HepG2 (cell line): ENCODE results near the gene C3orf22. TPM values are rescaled to one million over a fixed set of nuclear protein-coding genes. Genes with fewer than 3 reads are reported as not detected.

Experiments
- ATAC-seq: fragments of 200-7000 bp; cut with Tn5 transposase; 3 replicates; pipeline ENCODE4 v1.9.1; 2020; ENCODE audit warnings: mild to moderate bottlenecking, moderate library complexity
- BruUV-seq: library from RNA; stranded (reverse); fragments of 400-500 nt; replicated peaks from 2 replicates; lab custom pipeline; 2021; lab: Mats Ljungman, UMichigan
- CTCF ChIA-PET: fragments of 300-600 bp; formaldehyde crosslinking; extraction: SDS; loops from one replicate; lab custom pipeline; 2021; ENCODE audit warnings: low total read pairs, inconsistent platforms, low intra/inter-chr PET ratio; lab: Yijun Ruan, JAX
- POLR2A ChIA-PET: fragments of 350-600 bp; sonication (Branson Sonifier 250); formaldehyde crosslinking; loops from one replicate; lab custom pipeline; 2020; ENCODE audit warnings: antibody characterized with exemption, inconsistent platforms; lab: Yijun Ruan, JAX
- DNase-seq: peaks from one replicate; pipeline ENCODE4 v3.0.0-alpha.2; 2015; ENCODE audit warnings: low spot score
- FAIRE-seq: peaks from 3 replicates; lab custom pipeline; 2011; peaks lifted over from hg19 to GRCh38; lab: Jason Lieb, UNC
- H2AFZ ChIP-seq: one replicate; pipeline ENCODE4 v1.6.1; 2011; ENCODE audit warnings: low read length, inconsistent platforms
- H3K27ac ChIP-seq: fragments of 300-600 bp; 3 replicates; pipeline ENCODE4 v1.8.0; 2011; ENCODE audit warnings: mixed run types, mild to moderate bottlenecking, mixed read lengths, low read length, inconsistent platforms; ENCODE audit not compliant: insufficient read depth; ENCODE audit errors: extremely low read length
- H3K27me3 ChIP-seq, 2 experiments: fragments of 200-600 bp in 1 of 2; 2 replicates in 1 of 2; 3 replicates in 1 of 2; pipeline versions ENCODE4 v1.6.0 to v1.8.0; 2011; ENCODE audit warnings: low read length in 2 of 2, mild to moderate bottlenecking in 2 of 2, moderate library complexity in 2 of 2, inconsistent platforms in 1 of 2; ENCODE audit not compliant: insufficient read depth in 2 of 2, control insufficient read depth in 1 of 2
- H3K36me3 ChIP-seq, 2 experiments: fragments of 200-600 bp in 1 of 2; replicated peaks in 1 of 2; 2 replicates in 1 of 2; 3 replicates in 1 of 2; pipeline versions ENCODE4 v1.5.1 to v1.8.0; 2011; ENCODE audit warnings: low read length in 2 of 2, inconsistent platforms in 1 of 2; ENCODE audit not compliant: insufficient read depth in 2 of 2, control insufficient read depth in 1 of 2
- H3K4me1 ChIP-seq: 2 replicates; pipeline ENCODE4 v1.5.1; 2012; ENCODE audit warnings: low read length, inconsistent platforms; ENCODE audit not compliant: insufficient read depth
- H3K4me2 ChIP-seq: 2 replicates; pipeline ENCODE4 v1.6.0; 2011; ENCODE audit warnings: low read depth, low read length, inconsistent platforms
- H3K4me3 ChIP-seq, 3 experiments: fragments of 200-600 bp in 1 of 3; sonication (generic), shearing (Covaris generic) in 1 of 3; replicated peaks in 1 of 3; 2 replicates each; pipeline ENCODE4 v1.5.1; 2011 to 2016; ENCODE audit warnings: low read length in 3 of 3, inconsistent platforms in 2 of 3, low read depth in 2 of 3, mild to moderate bottlenecking in 2 of 3, control low read depth in 1 of 3, mixed read lengths in 1 of 3; ENCODE audit not compliant: insufficient read depth in 1 of 3
- H3K79me2 ChIP-seq: one replicate; pipeline ENCODE4 v1.6.1; 2011; ENCODE audit warnings: low read length, inconsistent platforms; ENCODE audit not compliant: insufficient read depth
- H3K9ac ChIP-seq: 2 replicates; pipeline ENCODE4 v1.6.0; 2011; ENCODE audit warnings: mild to moderate bottlenecking, low read depth, low read length, inconsistent platforms; ENCODE audit not compliant: insufficient read depth
- H3K9me3 ChIP-seq: 2 replicates; pipeline ENCODE4 v1.5.1; 2012; ENCODE audit warnings: mild to moderate bottlenecking, low read length
- H4K20me1 ChIP-seq: 2 replicates; pipeline ENCODE4 v1.6.0; 2011; ENCODE audit warnings: inconsistent platforms, mild to moderate bottlenecking, low read length, moderate library complexity; ENCODE audit not compliant: insufficient read depth
- FOSL1 ChIP-seq: sonication (generic); formaldehyde crosslinking; IDR thresholded peaks from 2 replicates; pipeline ENCODE4 v1.9.0; 2021; ENCODE audit warnings: missing genetic modification reagents, borderline replicate concordance
- GLI4 ChIP-seq: sonication (generic); formaldehyde crosslinking; IDR thresholded peaks from 2 replicates; pipeline ENCODE4 v1.5.1; 2020; ENCODE audit warnings: missing genetic modification reagents, mild to moderate bottlenecking, moderate library complexity, borderline replicate concordance
- U2AF1 ChIP-seq: fragments of 200-400 bp; formaldehyde crosslinking; optimal IDR thresholded peaks from 2 replicates; pipeline ENCODE3; 2017; ENCODE audit warnings: mild to moderate bottlenecking, low read depth, low read length
- ZHX2 ChIP-seq, 2 experiments: sonication (generic) in 1 of 2; formaldehyde crosslinking in 1 of 2; IDR thresholded peaks; 2 replicates each; pipeline versions ENCODE4 v1.6.1 to v1.9.0; 2014 to 2022; ENCODE audit warnings: antibody characterized with exemption in 1 of 2, borderline replicate concordance in 1 of 2, inconsistent platforms in 1 of 2, low read depth in 1 of 2, missing genetic modification reagents in 1 of 2
- ZNF224 ChIP-seq: sonication (generic); formaldehyde crosslinking; IDR thresholded peaks from 2 replicates; pipeline ENCODE4 v1.5.0; 2020; ENCODE audit warnings: mild to moderate bottlenecking, missing genetic modification reagents
- ZNF563 ChIP-seq: sonication (generic); formaldehyde crosslinking; IDR thresholded peaks from 2 replicates; pipeline ENCODE4 v1.8.0; 2022; ENCODE audit warnings: mild to moderate bottlenecking, moderate library complexity, missing genetic modification reagents
- ZNF772 ChIP-seq: sonication (generic); formaldehyde crosslinking; IDR thresholded peaks from 2 replicates; pipeline ENCODE4 v1.5.0; 2020; ENCODE audit warnings: mild to moderate bottlenecking, missing genetic modification reagents
- WGBS: methylation state at CpG from one replicate; pipeline ENCODE4 v1.1.6; 2017; ENCODE audit warnings: low lambda C conversion rate; 5-methylcytosine and 5-hydroxymethylcytosine counted together
- in situ Hi-C: cut with HindIII; loops from 2 replicates; pipeline ENCODE4 v1.10.0; 2017; ENCODE audit warnings: low pct_unique_long_range_greater_than_20kb; ENCODE audit not compliant: extremely low pct_ligation_motif_present
- intact Hi-C: fragments of 100-400 bp; cut with micrococcal nuclease; formaldehyde crosslinking; loops from one replicate; pipeline ENCODE4 v1.10.0; 2022; ENCODE audit not compliant: unreplicated experiment
- polyA plus RNA-seq, 8 experiments: library from polyadenylated mRNA; depleted of rRNA in 3 of 8; stranded (reverse) in 7 of 8; unstranded in 1 of 8; fragments of >200 nt; fragmentation: Illumina TruSeq in 4 of 8; extraction: Trizol in 4 of 8; gene quantifications; 2 replicates each; pipeline versions ENCODE4 v1.2.1 to v1.2.3, GENCODE V29; 2011 to 2016; ENCODE audit warnings: low read depth in 4 of 8, missing spikeins in 1 of 8, mixed read lengths in 1 of 8; ENCODE audit not compliant: insufficient read depth in 1 of 8
- total RNA-seq, 5 experiments: library from RNA; depleted of rRNA; stranded (reverse); fragments of >200 nt; fragmentation: Illumina TruSeq; extraction: Trizol; gene quantifications; 2 replicates each; pipeline ENCODE4 v1.2.3, GENCODE V29; 2016; ENCODE audit warnings: low read depth in 1 of 5
- TF ChIP-seq, protein P1 (sequence below): IDR thresholded peaks from 2 replicates; pipeline ENCODE4 v1.6.1; 2016; ENCODE audit warnings: low read depth, control low read depth

The C3orf22 gene
- total and polyA plus RNA-seq, 2 of the 13 experiments (the other 11 are each of a cell fraction or from before 2014, with no cell fraction given): not detected

- no peaks in the 10 kb centered on the region for H3K36me3 ChIP-seq
- ATAC-seq: no peak
- TF ChIP-seq ZNF224 (no peak), GLI4 (CRISPR knock-in tag) (no peak), ZNF563 (CRISPR knock-in tag) (no peak), U2AF1 (no peak), ZNF772 (no peak), FOSL1 (CRISPR knock-in tag) (no peak), ZHX2 (IDR thresholded peaks at IDR 0.05; ENCODE audit: low read depth) (no peak), ZHX2 (CRISPR knock-in tag; IDR thresholded peaks at IDR 0.05; ENCODE audit: borderline replicate concordance) (no peak)
- TF ChIP-seq, protein P1, sequence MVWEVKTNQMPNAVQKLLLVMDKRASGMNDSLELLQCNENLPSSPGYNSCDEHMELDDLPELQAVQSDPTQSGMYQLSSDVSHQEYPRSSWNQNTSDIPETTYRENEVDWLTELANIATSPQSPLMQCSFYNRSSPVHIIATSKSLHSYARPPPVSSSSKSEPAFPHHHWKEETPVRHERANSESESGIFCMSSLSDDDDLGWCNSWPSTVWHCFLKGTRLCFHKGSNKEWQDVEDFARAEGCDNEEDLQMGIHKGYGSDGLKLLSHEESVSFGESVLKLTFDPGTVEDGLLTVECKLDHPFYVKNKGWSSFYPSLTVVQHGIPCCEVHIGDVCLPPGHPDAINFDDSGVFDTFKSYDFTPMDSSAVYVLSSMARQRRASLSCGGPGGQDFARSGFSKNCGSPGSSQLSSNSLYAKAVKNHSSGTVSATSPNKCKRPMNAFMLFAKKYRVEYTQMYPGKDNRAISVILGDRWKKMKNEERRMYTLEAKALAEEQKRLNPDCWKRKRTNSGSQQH (CRISPR knock-in tag): no peak
- TF ChIP-seq, all 625 proteins: peak for 0
- POLR2A ChIA-PET: interaction anchor here (1.3 to 1.5 kb wide), 2 partner anchors 28 to 30 kb away, joined by 3 read pairs; no protein-coding TSS in a partner anchor
- Histone ChIP-seq H3K27ac (no peak overlapping the region), H3K9me3 (no peaks in the 10 kb centered on the region), H3K9ac (no peak overlapping the region), H4K20me1 (no peaks in the 10 kb centered on the region), H3K79me2 (no peaks in the 10 kb centered on the region), H3K27me3 (peaks cover 7 to 39% of the 10 kb centered on the region in 2 experiments; a peak in 2 of 5 replicates), H3K4me2 (no peak overlapping the region), H3K4me3 (no peak overlapping the region), H3K4me1 (peaks cover 8% of the 10 kb centered on the region; the same call in 1 of the 2 replicates), H2AFZ (no peak overlapping the region)
- BruUV-seq: no TSS peak
- DNase-seq (no peak), FAIRE-seq (no peak)
- intact Hi-C loops: loop anchor here (10.0 kb wide), 2 partner anchors 58 to 922 kb away; no protein-coding TSS in a partner anchor
- in situ Hi-C loops: no loop called here
- WGBS: 39% methylated on average over 3 of the region's 14 CpGs
- CTCF ChIA-PET: no interaction called here
Measured at GRCh38 chr3:126552688-126553283, 5.9 kb downstream of the C3orf22 start.
